Epithelial cell of proximal tubule (primary cell): Measurements from ENCODE around the gene PTPRD. TPM values are rescaled to one million over a fixed set of nuclear protein-coding genes. Genes with fewer than 3 reads are reported as not detected.

Experiments used
- DNase-seq: peaks from one replicate; pipeline ENCODE4 v3.0.0-alpha.2; 2011; ENCODE audit warnings: low read depth
- H3K4me3 ChIP-seq: 2 replicates; pipeline ENCODE4 v1.5.1; 2011; ENCODE audit warnings: low read depth, mild to moderate bottlenecking, low read length
- CTCF ChIP-seq: conservative IDR thresholded peaks from 2 replicates; pipeline ENCODE4 v1.5.1; 2012; ENCODE audit warnings: low read depth, mild to moderate bottlenecking, low read length
- total RNA-seq: library from RNA; depleted of rRNA; stranded (reverse); fragments of >200 nt; gene quantifications from 2 replicates; pipeline ENCODE4 v1.2.3, GENCODE V29; 2015

PTPRD gene
- total RNA-seq, 1 donor from 2014 or later: 3.2 TPM

DNA sequence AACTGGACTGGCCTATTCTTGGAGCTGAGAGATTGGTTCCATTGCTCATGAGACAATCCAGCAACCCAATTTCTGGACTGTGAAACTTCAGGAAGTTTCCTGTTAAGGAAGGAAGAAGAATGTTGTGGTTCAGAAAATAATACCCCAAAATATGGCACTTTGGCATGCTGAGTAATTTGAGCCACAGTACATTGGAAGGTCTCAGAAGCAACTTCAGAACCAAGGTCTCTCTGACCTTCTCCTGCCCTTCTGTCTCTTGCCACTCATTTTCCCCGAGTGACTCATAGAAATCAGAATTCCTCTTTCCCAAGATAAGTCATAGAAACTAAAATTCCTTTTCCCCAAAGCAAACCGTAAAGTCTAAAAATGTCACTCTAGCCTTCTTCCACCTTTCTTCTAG lies 1366.1 kb downstream of the PTPRD start:
- no peak for DNase-seq
- H3K4me3 ChIP-seq: no peak overlapping the region
- TF ChIP-seq CTCF: no peak

- no peak for TF ChIP-seq CTCF
- no peak overlapping the region for H3K4me3 ChIP-seq
- no peak for DNase-seq
Observed at GRCh38 chr9:9231946-9232345, 1380.9 kb downstream of the PTPRD start.

- H3K4me3 ChIP-seq: no peak overlapping the region
- no peak for TF ChIP-seq CTCF
- DNase-seq: no peak
Observed at GRCh38 chr9:9229269-9229668, 1383.5 kb downstream of the PTPRD start.

DNA sequence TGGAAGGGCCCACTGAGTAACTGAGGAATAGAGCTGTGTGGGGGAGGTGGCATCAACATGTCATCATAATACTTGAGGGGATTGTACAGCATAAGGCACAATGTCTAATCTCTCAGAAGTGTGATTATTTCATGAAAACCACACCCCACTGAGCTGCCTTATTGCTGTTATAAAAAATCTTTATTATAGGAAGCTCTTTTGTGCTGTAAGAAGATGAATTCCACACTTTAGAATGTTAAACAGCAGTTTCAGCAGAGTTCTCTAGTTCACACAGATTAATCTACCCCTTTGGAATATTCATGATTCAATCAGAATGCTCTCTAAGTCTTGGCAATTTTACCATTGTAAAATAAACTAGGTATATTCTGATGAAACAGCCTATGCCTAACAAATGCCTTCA lies 1389.6 kb downstream of the PTPRD start:
- TF ChIP-seq CTCF: no peak
- H3K4me3 ChIP-seq: no peak overlapping the region
- DNase-seq: no peak

- no peak for TF ChIP-seq CTCF
- DNase-seq: no peak
- no peak overlapping the region for H3K4me3 ChIP-seq
Observed at GRCh38 chr9:9222730-9223129, 1390.1 kb downstream of the PTPRD start.

DNA sequence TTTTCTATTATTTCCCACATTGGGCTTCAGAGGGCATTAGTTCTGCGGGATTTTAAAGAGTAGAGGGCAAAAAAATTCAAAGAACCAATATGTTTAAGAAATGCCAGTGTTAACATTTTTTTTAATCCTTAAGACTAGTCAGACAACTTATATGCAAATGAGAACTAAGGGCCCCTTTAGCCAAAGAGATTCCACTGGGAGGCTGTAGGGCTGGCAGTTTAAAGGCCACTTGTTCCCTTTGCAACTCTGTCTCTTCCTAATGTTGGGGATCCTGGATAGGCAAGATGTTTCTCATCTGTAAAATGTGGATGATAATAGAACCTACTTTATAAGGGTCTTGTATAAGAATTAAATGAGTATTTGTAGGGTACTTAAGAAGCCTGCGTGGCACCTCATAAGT lies 1395.9 kb downstream of the PTPRD start:
- no peak overlapping the region for H3K4me3 ChIP-seq
- DNase-seq: no peak
- TF ChIP-seq CTCF: no peak

DNA sequence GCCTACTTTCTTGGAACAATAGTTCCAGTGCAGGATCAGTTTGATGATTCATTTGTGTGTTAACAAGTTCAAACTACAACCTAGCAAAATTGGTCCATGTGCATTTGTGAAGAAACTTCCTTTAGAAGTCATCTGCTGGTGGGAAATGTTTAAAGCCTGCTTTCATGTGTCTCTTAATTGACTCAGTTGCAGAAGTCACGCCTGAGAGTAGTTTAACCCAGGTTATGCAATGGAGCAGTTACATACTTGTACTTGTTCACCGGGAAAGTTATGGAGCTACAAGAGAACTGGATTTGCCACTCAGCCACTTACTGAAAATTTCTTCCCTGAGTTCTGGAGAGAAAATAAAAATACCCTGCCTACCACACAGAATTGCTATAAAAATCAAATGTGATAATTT lies 1397.8 kb downstream of the PTPRD start:
- DNase-seq: no peak

More for the DNA sequence above, 1397.8 kb downstream of the PTPRD start:
- H3K4me3 ChIP-seq: no peak overlapping the region
- TF ChIP-seq CTCF: no peak
